Lung (tissue), 12 donors: ENCODE measurements around the gene EME2. TPM values are rescaled to one million over a fixed set of nuclear protein-coding genes. Genes with fewer than 3 reads are reported as not detected.

ENCODE experiments used
- ATAC-seq: fragments of 200-7000 bp; cut with Tn5 transposase; one replicate; pipeline ENCODE4 v1.9.1; 2020; ENCODE audit warnings: moderate number of reproducible peaks; ENCODE audit not compliant: insufficient read depth, low FRiP score
- DNase-seq, 3 donors: peaks; one replicate each; pipeline ENCODE4 v3.0.0-alpha.2; 2013 to 2017
- H3K27ac ChIP-seq, 2 donors: one replicate each; pipeline ENCODE4 v1.5.1; 2013; ENCODE audit warnings: mild to moderate bottlenecking in 2 of 2, moderate library complexity in 2 of 2, control low read depth in 1 of 2, inconsistent platforms in 1 of 2, low read depth in 1 of 2, low read length in 1 of 2
- H3K27me3 ChIP-seq, 3 donors: one replicate each; pipeline ENCODE4 v1.5.1; 2013; ENCODE audit warnings: low read length in 2 of 3; ENCODE audit not compliant: control insufficient read depth in 3 of 3, insufficient read depth in 3 of 3
- H3K36me3 ChIP-seq, 4 donors: one replicate each; pipeline ENCODE4 v1.5.1; 2013; ENCODE audit warnings: low read length in 4 of 4, mild to moderate bottlenecking in 1 of 4, moderate library complexity in 1 of 4; ENCODE audit not compliant: control insufficient read depth in 4 of 4, insufficient read depth in 4 of 4
- H3K4me1 ChIP-seq, 5 donors: one replicate each; pipeline ENCODE4 v1.5.1; 2013; ENCODE audit warnings: low read length in 5 of 5, mild to moderate bottlenecking in 2 of 5, moderate library complexity in 1 of 5; ENCODE audit not compliant: control insufficient read depth in 5 of 5, insufficient read depth in 5 of 5
- H3K4me3 ChIP-seq: one replicate; pipeline ENCODE4 v1.5.1; 2013; ENCODE audit warnings: mild to moderate bottlenecking, control low read depth, moderate library complexity
- H3K9ac ChIP-seq, 2 donors: one replicate each; pipeline ENCODE4 v1.5.1; 2013; ENCODE audit warnings: low read length in 2 of 2, control low read depth in 1 of 2; ENCODE audit not compliant: insufficient read depth in 1 of 2
- H3K9me3 ChIP-seq, 4 donors: one replicate each; pipeline ENCODE4 v1.5.1; 2013; ENCODE audit warnings: low read length in 3 of 4, mild to moderate bottlenecking in 1 of 4, moderate library complexity in 1 of 4; ENCODE audit not compliant: control insufficient read depth in 4 of 4, insufficient read depth in 3 of 4
- WGBS, 2 donors: extraction: QIAGEN DNeasy Blood & Tissue Kit; methylation state at CpG; one replicate each; pipeline ENCODE4 v1.1.7; 2013; 5-methylcytosine and 5-hydroxymethylcytosine counted together
- polyA plus RNA-seq, 2 donors: library from polyadenylated mRNA; stranded (reverse); fragments of 200-250 nt; gene quantifications; one replicate each; pipeline ENCODE4 v1.2.1, GENCODE V29; 2013
- total RNA-seq, 2 donors: library from RNA; depleted of rRNA in 1 of 2; stranded (reverse); fragments of >200 nt in 1 of 2; gene quantifications; one replicate each; pipeline ENCODE4 v1.2.1, GENCODE V29; 2014 to 2021
- TF ChIP-seq, protein P1 (sequence below): IDR thresholded peaks from 2 replicates; pipeline ENCODE4 v1.5.1; 2012; ENCODE audit warnings: mild to moderate bottlenecking; ENCODE audit errors: control extremely low read depth, extremely low read depth
- donor health status: control.
- donor health status: control.
- donor health status: Bipolar disorder and iron deficiency.
- donor health status: healthy.
- donor health status: DM: yes; HTN: yes; CAD: no.

Gene EME2
- total and polyA plus RNA-seq, 4 donors, result 8.6 to 30.2 (median 9.8) TPM

DNA sequence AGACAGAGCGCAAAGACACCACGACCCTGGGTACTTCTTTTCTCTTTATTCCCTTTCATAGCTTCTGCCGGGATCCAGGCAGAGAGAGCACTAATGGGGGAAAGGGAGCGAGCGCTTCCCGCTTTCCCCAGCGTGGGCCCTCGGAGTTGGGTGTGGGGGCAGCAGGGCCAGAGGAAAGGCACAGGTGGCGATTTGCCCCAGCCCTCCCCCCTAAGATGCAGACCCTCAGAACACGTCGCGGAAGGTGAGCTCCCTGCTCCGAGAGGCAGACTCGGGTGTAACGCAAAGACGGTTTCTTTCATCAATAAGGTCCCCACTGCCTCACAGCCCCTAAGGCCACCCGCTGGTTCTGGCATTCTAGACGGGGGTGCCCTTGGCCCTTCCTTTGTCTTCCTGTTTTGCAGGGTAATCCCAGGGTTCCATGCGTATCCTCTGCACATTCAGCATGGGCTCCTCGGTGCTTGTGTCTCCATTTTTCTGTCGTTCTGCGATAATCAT, 697 bp upstream of the EME2 start:
- 15 to 27% methylated on average over 22 of the region's 22 CpGs for WGBS, 2 donors
- no peak for DNase-seq
- Histone ChIP-seq H3K36me3 (peaks cover 5 to 41% (median 7%) of the 10 kb centered on the region in 4 donors), H3K4me1 (peaks cover 0 to 28% (median 0%) of the 10 kb centered on the region in 5 donors), H3K27me3 (no peaks in the 10 kb centered on the region), H3K27ac (peak overlapping the region; percentile 6 to 9), H3K9ac (no peak overlapping the region), H3K4me3 (peak overlapping the region; percentile 95), H3K9me3 (no peaks in the 10 kb centered on the region)
- no peak for ATAC-seq
- TF ChIP-seq, protein P1, sequence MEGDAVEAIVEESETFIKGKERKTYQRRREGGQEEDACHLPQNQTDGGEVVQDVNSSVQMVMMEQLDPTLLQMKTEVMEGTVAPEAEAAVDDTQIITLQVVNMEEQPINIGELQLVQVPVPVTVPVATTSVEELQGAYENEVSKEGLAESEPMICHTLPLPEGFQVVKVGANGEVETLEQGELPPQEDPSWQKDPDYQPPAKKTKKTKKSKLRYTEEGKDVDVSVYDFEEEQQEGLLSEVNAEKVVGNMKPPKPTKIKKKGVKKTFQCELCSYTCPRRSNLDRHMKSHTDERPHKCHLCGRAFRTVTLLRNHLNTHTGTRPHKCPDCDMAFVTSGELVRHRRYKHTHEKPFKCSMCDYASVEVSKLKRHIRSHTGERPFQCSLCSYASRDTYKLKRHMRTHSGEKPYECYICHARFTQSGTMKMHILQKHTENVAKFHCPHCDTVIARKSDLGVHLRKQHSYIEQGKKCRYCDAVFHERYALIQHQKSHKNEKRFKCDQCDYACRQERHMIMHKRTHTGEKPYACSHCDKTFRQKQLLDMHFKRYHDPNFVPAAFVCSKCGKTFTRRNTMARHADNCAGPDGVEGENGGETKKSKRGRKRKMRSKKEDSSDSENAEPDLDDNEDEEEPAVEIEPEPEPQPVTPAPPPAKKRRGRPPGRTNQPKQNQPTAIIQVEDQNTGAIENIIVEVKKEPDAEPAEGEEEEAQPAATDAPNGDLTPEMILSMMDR, result no peak

GRCh38 chr16:1772908-1773702, 495 bp downstream of the EME2 start, which contains the start of gene MRPS34:
MRPS34 (minus strand) TSS chr16:1773134; CDS start chr16:1773119, 15 bp downstream.
- H3K9me3 ChIP-seq, result no peaks in the 10 kb centered on the region
- peak within 1 kb of the TSS; percentile 11 to 28 for H3K9ac ChIP-seq
- 0 to 1% methylated on average over 62 to 108 of the region's 108 CpGs for WGBS, 2 donors
- peak within 1 kb of the TSS; percentile 95 for H3K4me3 ChIP-seq
- TF ChIP-seq, protein P1, result peak; percentile 47
- peaks cover 4 to 41% (median 6%) of the 10 kb centered on the region in 4 donors for H3K36me3 ChIP-seq
- ATAC-seq (peak; percentile 85), DNase-seq (peak; percentile 83 to 91 (median 87))
- H3K27me3 ChIP-seq, result no peaks in the 10 kb centered on the region
- H3K27ac ChIP-seq, result peak within 1 kb of the TSS; percentile 90 to 94
- peaks cover 0 to 28% (median 0%) of the 10 kb centered on the region in 5 donors for H3K4me1 ChIP-seq

- DNase-seq (no peak), ATAC-seq (no peak)
- TF ChIP-seq, protein P1, result no peak
- WGBS, 2 donors, result 12 to 15% methylated on average over 41 to 45 of the region's 45 CpGs
- Histone ChIP-seq H3K27me3 (no peaks in the 10 kb centered on the region), H3K4me1 (peaks cover 0 to 28% (median 0%) of the 10 kb centered on the region in 5 donors), H3K9me3 (no peaks in the 10 kb centered on the region), H3K36me3 (peaks cover 4 to 36% (median 6%) of the 10 kb centered on the region in 4 donors), H3K9ac (peak overlapping the region in 1 of 2 donors; percentile 28), H3K4me3 (peak overlapping the region; percentile 75), H3K27ac (peak overlapping the region; percentile 90 to 94)
These were observed 1.3 kb downstream of the EME2 start for GRCh38 chr16:1773703-1774447.
